Peyer's patch (tissue), 4 donors: Measurements from ENCODE around the gene DNAH3.

Source experiments
- POLR2A ChIP-seq, 2 donors: fragments of 450-650 bp; IDR thresholded peaks; one replicate each; pipeline ENCODE4 v1.5.1; 2017; ENCODE audit warnings: antibody characterized with exemption in 2 of 2, mild to moderate bottlenecking in 2 of 2, moderate library complexity in 2 of 2
- TF ChIP-seq, protein P1 (sequence below), 6 experiments: fragments of 450-650 bp in 4 of 6; fragments of 200-600 bp in 2 of 6; sonication (generic) in 1 of 6; IDR thresholded peaks; one replicate each; pipeline ENCODE4 v1.5.1; 2017 to 2019; ENCODE audit warnings: antibody characterized with exemption in 6 of 6, mild to moderate bottlenecking in 3 of 6, moderate library complexity in 1 of 6

- TF ChIP-seq, protein P1, sequence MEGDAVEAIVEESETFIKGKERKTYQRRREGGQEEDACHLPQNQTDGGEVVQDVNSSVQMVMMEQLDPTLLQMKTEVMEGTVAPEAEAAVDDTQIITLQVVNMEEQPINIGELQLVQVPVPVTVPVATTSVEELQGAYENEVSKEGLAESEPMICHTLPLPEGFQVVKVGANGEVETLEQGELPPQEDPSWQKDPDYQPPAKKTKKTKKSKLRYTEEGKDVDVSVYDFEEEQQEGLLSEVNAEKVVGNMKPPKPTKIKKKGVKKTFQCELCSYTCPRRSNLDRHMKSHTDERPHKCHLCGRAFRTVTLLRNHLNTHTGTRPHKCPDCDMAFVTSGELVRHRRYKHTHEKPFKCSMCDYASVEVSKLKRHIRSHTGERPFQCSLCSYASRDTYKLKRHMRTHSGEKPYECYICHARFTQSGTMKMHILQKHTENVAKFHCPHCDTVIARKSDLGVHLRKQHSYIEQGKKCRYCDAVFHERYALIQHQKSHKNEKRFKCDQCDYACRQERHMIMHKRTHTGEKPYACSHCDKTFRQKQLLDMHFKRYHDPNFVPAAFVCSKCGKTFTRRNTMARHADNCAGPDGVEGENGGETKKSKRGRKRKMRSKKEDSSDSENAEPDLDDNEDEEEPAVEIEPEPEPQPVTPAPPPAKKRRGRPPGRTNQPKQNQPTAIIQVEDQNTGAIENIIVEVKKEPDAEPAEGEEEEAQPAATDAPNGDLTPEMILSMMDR (IDR thresholded peaks at IDR 0.05) = no peak
- TF ChIP-seq POLR2A (IDR thresholded peaks at IDR 0.05) = no peak
Observed at GRCh38 chr16:21037168-21037567, 113.5 kb downstream of the DNAH3 start.
